CD4-positive, alpha-beta T cell treated with Interleukin-15 for 4 hours (primary cell): Measurements from ENCODE around the gene ZNF225.
"Not testable (repeated sequence)": the region's sequence is repeated elsewhere in the genome, so short reads cannot be mapped to it uniquely, and the experiment has no call there.

Experiments
- DNase-seq: peaks from one replicate; pipeline ENCODE4 v3.0.0-alpha.2; 2020; ENCODE audit warnings: low spot score

Gene ZNF225

DNA sequence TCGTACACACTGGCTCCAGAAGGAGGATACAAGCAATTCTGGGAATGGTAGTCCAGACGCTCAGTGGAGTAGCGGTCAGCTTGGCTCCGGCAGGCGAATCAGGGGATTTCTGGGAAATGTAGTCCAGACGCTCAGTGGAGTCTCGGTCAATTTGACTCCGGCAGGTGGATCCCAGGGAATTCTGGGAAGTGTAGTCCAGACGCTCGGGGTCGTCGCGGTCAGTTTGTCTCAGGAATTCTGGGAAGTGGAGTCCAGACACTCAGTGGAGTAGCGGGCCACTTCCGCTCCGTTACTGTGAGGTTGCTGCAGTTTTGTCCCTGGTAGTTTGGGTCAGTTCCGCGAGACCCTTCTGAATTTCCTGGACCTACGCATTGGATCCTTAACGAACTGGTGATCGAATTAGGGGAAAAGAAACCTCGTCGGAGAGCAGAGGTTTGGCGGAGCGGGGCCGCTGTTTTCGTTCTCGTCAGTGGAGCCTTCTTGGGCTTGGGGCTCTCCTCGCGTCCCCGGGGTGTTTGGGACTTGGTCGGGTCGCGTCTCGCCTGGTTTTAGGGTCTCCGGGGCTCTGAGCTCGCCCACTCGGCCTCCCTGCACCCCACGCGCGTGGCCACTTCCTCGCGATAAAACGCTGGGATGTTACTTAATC is at the start of gene ZNF225:
ZNF225 (plus strand) TSS at position 262 of the 646 bp plus-strand sequence. CDS start 2,429 bp downstream, outside the sequence.
- DNase-seq, result peak; percentile 92

DNA sequence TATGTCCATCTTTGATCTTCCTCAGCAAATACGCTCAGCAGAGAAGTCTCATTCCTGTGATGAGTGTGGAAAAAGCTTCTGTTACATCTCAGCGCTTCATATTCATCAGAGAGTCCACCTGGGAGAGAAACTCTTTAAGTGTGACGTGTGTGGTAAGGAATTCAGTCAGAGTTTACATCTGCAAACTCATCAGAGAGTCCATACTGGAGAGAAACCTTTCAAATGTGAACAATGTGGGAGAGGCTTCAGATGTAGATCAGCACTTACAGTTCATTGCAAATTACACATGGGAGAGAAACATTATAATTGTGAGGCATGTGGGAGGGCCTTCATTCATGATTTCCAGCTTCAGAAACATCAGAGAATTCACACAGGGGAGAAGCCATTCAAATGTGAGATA is 46.9 kb upstream of the ZNF225 start:
- no peak for DNase-seq

DNA sequence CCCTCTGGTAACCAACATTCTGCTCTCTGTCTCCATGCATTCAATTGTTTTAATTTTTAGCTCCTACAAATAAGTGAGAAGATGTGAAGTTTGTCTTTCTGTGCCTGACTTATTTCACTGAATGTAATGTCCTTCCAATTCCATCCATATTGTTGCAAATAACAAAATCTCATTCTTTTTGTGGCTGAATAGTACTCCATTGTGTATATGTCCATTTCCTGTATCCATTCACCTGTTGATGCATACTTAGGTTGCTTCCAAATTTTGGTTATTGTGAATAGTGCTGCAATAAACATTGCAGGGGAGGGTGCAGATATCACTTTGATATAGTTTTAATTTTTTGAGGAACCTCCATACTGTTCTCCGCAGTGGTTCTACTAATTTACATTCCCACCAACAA is 43.8 kb upstream of the ZNF225 start:
- no peak for DNase-seq

GRCh38 chr19:44071824-44072542 is 41.2 kb upstream of the ZNF225 start, which contains the start of gene ZNF284:
ZNF284 (plus strand) TSS chr19:44072159; CDS start chr19:44076390, 4,231 bp downstream.
- DNase-seq, result peak; percentile 88

GRCh38 chr19:44072543-44073401 is 40.4 kb upstream of the ZNF225 start:
- DNase-seq, result no peak

GRCh38 chr19:44076325-44076724 is 36.9 kb upstream of the ZNF225 start:
- no peak for DNase-seq

DNA sequence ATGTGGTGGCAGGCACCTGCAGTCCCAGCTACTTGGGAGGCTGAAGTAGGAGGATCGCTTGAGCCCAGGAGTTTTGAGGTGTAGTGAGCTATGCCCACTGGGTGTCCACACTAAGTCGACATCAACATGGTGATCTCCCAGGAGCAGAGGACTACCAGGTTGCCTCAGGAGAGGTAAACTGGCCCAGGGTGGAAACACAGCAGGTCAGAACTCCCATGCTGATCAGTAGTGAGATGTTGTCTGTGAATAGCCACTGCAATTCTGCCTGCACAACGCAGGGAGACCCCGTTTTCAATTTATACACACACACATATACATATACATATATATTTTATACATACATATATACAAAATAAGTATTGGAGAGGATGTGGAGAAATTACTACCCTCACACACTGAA is 21.1 kb upstream of the ZNF225 start:
- DNase-seq, result no peak

- peak; percentile 86 for DNase-seq
These were observed 19.1 kb upstream of the ZNF225 start, which contains the start of gene ZNF224 for GRCh38 chr19:44093931-44094765. ZNF224 (plus strand) TSS chr19:44094361; CDS start chr19:44097874, 3,513 bp downstream.

GRCh38 chr19:44107751-44108150 is 5.4 kb upstream of the ZNF225 start:
- no peak for DNase-seq

DNA sequence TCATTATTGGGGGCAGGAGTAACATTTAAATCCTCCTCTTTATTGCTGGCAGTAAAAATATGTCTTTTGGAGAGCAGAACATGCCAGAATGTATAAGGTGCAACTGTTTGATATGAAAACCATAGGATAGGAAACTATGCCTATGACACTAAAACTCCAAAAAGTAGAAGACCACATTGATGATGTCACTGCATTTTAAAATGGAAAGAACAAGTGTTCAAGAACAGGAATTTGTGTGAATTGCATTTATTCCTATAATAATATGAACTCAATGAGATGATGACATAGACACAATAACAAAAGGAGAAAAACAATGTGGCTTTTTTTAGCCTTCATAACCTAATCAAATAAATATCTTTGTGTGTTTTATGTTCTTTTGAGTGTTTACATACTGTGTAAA is 3.7 kb upstream of the ZNF225 start:
- DNase-seq, result no peak

DNA sequence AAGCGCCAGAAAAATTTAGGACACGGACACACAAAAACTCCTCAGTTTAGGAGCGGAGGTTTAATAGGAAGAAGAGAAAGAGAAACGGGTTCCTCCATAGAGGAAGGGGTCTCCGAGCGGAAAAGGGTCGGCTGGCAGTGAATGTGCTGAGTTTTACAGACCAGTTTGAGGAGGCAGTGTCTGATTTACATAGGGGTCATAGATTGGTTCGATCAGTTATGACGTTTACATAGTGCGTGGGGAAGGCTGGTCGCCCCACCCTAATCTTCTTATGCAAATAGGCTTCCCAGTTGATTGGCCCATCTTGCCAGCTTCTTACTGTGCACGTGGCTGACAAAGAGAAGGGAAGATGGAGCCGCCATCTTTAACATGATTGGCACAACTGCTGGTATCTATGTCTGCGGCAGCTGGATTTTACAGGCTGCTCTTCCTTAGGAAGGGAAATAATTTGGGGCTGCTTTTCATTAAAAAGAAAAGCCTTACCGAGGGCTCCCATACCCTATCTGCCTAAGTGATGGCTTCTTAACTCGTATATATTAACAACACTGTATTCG is 1.2 kb upstream of the ZNF225 start:
- DNase-seq, result no peak

DNA sequence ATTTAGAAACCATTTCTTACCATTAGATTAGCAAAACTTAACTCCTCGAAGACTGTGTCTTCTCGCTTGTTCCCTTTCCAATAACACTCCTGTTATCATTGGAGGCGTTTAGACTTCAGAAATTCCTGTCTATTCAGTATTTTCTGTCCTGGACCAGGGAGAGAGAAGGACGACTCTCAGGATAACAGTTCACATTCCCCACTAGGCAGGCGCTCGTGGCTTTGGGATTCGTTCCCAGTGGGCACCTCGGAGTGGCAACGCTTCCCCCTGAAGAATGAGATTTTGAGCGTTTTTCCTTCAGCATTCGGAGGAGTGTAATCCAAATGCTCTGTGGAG is 429 bp upstream of the ZNF225 start:
- no peak for DNase-seq

DNA sequence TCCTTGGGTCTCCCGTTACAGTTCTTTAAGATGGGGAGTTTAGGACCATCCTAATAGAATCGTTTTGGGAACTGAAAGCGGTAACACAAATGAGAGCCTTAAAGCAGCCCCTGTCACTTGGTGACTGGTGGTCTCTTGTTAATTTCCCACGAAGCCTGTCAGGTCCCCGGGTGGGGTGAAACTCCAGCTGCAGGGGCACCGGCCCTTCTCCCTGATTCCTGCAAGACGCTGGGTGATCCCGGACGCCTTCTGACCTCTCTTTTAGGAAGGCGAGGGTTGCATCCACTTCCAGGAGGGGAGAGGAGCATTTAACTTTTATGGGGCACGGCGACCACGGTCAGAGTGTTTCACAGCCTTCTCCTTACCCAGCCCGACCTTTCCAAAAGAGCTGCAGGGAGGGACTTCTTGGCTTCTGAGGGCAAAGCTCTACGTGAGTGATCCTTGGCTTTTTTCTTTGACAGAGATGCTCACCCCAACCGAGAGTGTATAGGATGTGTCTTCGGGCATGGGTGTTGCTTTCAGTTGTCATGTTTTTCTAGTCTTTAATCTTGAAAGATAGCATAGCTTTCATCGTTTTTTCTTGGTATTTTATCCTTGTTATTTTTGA is 688 bp downstream of the ZNF225 start:
- no peak for DNase-seq

GRCh38 chr19:44121162-44121561 is 8.0 kb downstream of the ZNF225 start:
- DNase-seq, result not testable (repeated sequence)

GRCh38 chr19:44131955-44132354 is 18.8 kb downstream of the ZNF225 start:
- no peak for DNase-seq

GRCh38 chr19:44141191-44142058 is 28.2 kb downstream of the ZNF225 start, which contains the start of gene ZNF234:
ZNF234 (plus strand) TSS chr19:44141554; CDS start chr19:44144633, 3,079 bp downstream.
- peak; percentile 76 for DNase-seq

GRCh38 chr19:44142059-44142433 is 28.8 kb downstream of the ZNF225 start:
- DNase-seq, result no peak

DNA sequence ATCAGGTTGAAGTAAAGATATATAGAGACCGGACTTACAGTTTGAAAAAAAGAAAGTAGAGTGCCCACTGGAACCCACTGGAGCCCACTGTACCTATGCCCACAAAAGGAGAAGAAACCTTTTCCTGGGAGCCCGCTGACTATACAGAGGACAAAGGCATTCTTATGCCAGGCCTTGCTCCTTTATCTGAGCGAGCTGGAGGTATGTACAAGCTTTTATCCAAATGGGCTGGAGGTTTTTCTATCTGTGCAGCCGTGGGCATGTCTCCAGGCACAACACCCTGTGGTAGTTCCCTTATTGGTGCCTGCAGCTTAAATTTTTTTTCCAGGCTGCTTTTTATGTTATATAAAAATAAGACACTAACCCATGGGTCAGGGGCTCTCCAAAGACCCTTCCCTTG is 36.6 kb downstream of the ZNF225 start:
- no peak for DNase-seq

GRCh38 chr19:44151491-44151890 is 38.3 kb downstream of the ZNF225 start:
- no peak for DNase-seq

GRCh38 chr19:44156475-44156874 is 43.3 kb downstream of the ZNF225 start:
- DNase-seq, result no peak
